Breast epithelium (tissue), 4 donors: ENCODE results near the gene TRIM65. TPM values are rescaled to one million over a fixed set of nuclear protein-coding genes. Genes with fewer than 3 reads are reported as not detected.
A peak's percentile ranks its signal among the peaks of the same experiment; 100 is the strongest.

Source experiments
- DNase-seq, 2 donors: peaks; one replicate each; pipeline ENCODE4 v3.0.0-alpha.2; 2019; ENCODE audit warnings: low spot score in 2 of 2
- H3K27ac ChIP-seq, 2 donors: fragments of 200-600 bp; sonication (generic) in 1 of 2; one replicate each; pipeline ENCODE4 v1.5.1; 2016 to 2019; ENCODE audit warnings: mild to moderate bottlenecking in 1 of 2
- H3K27me3 ChIP-seq, 2 donors: fragments of 200-600 bp; sonication (generic) in 1 of 2; one replicate each; pipeline versions ENCODE4 v1.5.1 to v1.6.0; 2017 to 2019; ENCODE audit warnings: control low read depth in 1 of 2, mild to moderate bottlenecking in 1 of 2
- H3K36me3 ChIP-seq: fragments of 200-600 bp; one replicate; pipeline ENCODE4 v1.5.1; 2019
- H3K4me1 ChIP-seq, 2 donors: fragments of 200-600 bp; sonication (generic); one replicate each; pipeline ENCODE4 v1.5.1; 2016 to 2019; ENCODE audit warnings: control low read depth in 1 of 2
- H3K4me3 ChIP-seq, 3 donors: fragments of 200-600 bp; sonication (generic); 1 replicate in 2 of 3; 2 replicates in 1 of 3; pipeline ENCODE4 v1.5.1; 2016 to 2019; ENCODE audit warnings: mild to moderate bottlenecking in 3 of 3, moderate library complexity in 2 of 3
- H3K9me3 ChIP-seq, 2 donors: fragments of 200-600 bp; sonication (generic) in 1 of 2; one replicate each; pipeline ENCODE4 v1.5.1; 2016 to 2019; ENCODE audit warnings: control low read depth in 1 of 2
- POLR2A ChIP-seq: fragments of 450-650 bp; IDR thresholded peaks from one replicate; pipeline ENCODE4 v1.6.1; 2016; ENCODE audit warnings: antibody characterized with exemption, mild to moderate bottlenecking, moderate library complexity
- POLR2AphosphoS5 ChIP-seq, 3 donors: sonication (generic); formaldehyde crosslinking; IDR thresholded peaks; one replicate each; pipeline ENCODE4 v1.6.1; 2017; ENCODE audit warnings: antibody characterized with exemption in 3 of 3
- intact Hi-C: fragments of 100-400 bp; cut with DNase I; formaldehyde crosslinking; loops from one replicate; pipeline ENCODE4 v1.15.1; 2023; ENCODE audit warnings: low total_unique reads
- total RNA-seq, 3 donors: library from RNA; depleted of rRNA; stranded (reverse); fragments of >200 nt; gene quantifications; one replicate each; pipeline ENCODE4 v1.1.0, GENCODE V29; 2016
- TF ChIP-seq, protein P1 (sequence below), 3 donors: fragments of 450-650 bp; IDR thresholded peaks; one replicate each; pipeline ENCODE4 v1.5.1; 2016 to 2017; ENCODE audit warnings: antibody characterized with exemption in 3 of 3, mild to moderate bottlenecking in 3 of 3, moderate library complexity in 3 of 3

TRIM65 gene
- total RNA-seq, 3 donors from 2014 or later = 16.7 to 28.8 (median 23.3) TPM

DNA sequence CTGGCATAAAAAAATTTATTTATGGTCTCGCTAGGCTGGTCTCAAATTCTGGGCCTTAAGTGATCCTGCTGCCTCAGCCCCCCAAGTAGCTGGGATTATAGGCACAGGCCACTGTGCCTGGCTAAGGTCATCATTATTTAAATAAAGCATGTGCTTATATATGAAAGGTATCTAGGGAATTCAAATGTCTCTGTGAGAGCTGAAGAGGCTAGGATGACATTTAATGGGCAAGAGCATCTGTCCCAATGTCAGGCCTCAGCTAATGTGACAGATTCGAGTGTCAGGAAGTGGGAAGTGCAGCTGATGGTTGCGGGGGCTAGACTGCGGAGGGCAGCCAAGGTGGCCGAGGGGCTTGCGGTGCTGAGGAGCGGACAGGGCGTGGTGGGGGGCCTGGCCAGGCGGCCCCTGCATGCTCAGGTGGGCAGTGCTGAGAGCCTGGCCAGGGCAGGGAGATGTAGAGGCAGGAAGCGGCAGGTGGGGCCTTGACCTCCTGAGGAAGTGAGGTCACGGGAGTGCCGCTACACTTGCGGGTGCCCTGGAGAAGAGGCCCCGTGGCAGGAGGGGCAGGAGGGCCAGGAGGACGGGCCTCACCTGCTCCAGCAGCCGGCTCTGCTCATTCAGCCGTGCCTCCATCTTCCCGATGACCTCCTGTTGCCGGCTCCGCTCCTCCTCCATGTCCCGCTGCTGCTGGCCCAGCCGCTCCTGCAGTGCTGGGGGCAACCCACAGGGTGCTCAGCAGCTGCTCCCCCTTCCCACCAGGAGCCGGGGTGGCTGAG is 20.6 kb upstream of the TRIM65 start:
- intact Hi-C loops = no loop called here
- no peaks in the 10 kb centered on the region for H3K36me3 ChIP-seq
- DNase-seq = no peak
- H3K9me3 ChIP-seq = no peaks in the 10 kb centered on the region
- TF ChIP-seq POLR2A (no peak), POLR2AphosphoS5 (IDR thresholded peaks at IDR 0.05) (no peak)
- TF ChIP-seq, protein P1, sequence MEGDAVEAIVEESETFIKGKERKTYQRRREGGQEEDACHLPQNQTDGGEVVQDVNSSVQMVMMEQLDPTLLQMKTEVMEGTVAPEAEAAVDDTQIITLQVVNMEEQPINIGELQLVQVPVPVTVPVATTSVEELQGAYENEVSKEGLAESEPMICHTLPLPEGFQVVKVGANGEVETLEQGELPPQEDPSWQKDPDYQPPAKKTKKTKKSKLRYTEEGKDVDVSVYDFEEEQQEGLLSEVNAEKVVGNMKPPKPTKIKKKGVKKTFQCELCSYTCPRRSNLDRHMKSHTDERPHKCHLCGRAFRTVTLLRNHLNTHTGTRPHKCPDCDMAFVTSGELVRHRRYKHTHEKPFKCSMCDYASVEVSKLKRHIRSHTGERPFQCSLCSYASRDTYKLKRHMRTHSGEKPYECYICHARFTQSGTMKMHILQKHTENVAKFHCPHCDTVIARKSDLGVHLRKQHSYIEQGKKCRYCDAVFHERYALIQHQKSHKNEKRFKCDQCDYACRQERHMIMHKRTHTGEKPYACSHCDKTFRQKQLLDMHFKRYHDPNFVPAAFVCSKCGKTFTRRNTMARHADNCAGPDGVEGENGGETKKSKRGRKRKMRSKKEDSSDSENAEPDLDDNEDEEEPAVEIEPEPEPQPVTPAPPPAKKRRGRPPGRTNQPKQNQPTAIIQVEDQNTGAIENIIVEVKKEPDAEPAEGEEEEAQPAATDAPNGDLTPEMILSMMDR (IDR thresholded peaks at IDR 0.05) = no peak
- H3K27ac ChIP-seq = no peak overlapping the region
- no peaks in the 10 kb centered on the region for H3K27me3 ChIP-seq
- no peaks in the 10 kb centered on the region for H3K4me1 ChIP-seq
- H3K4me3 ChIP-seq = no peak overlapping the region

GRCh38 chr17:75915268-75915667 is 18.5 kb upstream of the TRIM65 start:
- intact Hi-C loops = no loop called here
- H3K27ac ChIP-seq = no peak overlapping the region
- H3K27me3 ChIP-seq = no peaks in the 10 kb centered on the region
- peaks cover 0 to 3% of the 10 kb centered on the region in 2 donors for H3K4me1 ChIP-seq
- H3K9me3 ChIP-seq = no peaks in the 10 kb centered on the region
- no peak overlapping the region for H3K4me3 ChIP-seq
- no peak for DNase-seq
- TF ChIP-seq, protein P1 (IDR thresholded peaks at IDR 0.05) = no peak
- TF ChIP-seq POLR2AphosphoS5 (IDR thresholded peaks at IDR 0.05) (no peak), POLR2A (no peak)
- no peaks in the 10 kb centered on the region for H3K36me3 ChIP-seq

DNA sequence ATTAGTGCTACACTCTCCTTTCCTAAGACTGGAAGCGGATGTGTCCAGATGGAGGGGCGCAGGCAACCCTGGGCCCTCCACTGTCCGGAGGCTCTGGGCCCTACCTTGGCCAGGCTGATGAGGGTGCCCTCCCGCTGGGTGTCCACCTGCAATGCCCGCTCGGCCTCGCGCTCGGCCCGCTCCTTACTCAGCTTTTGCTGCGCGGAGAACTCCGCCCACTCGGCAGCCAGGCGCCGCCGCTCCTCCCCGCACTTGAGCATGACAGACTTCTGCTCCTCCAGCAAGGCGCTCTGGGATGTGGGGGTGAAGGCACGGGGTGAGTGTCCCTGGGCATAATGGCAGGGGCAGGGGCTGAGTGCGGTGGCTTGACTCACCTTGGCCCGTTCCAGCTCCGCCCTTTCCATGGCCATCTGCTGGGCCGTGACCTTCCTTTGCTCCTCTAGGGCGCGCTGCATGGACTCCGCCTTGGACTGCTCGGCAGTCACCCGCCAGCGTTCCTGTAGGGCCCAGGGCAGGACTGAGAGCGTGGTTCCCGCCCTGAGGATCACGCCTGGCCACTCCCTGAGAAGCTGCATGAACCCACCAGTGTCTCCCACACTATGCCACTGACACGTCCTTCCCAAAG is 18.0 kb upstream of the TRIM65 start:
- no peaks in the 10 kb centered on the region for H3K27me3 ChIP-seq
- H3K36me3 ChIP-seq = no peaks in the 10 kb centered on the region
- no peak overlapping the region for H3K27ac ChIP-seq
- no peak for DNase-seq
- no peak overlapping the region for H3K4me3 ChIP-seq
- H3K9me3 ChIP-seq = no peaks in the 10 kb centered on the region
- H3K4me1 ChIP-seq = peaks cover 0 to 7% of the 10 kb centered on the region in 2 donors
- intact Hi-C loops = no loop called here
- TF ChIP-seq POLR2AphosphoS5 (IDR thresholded peaks at IDR 0.05) (no peak), POLR2A (no peak)
- TF ChIP-seq, protein P1 (IDR thresholded peaks at IDR 0.05) = no peak

DNA sequence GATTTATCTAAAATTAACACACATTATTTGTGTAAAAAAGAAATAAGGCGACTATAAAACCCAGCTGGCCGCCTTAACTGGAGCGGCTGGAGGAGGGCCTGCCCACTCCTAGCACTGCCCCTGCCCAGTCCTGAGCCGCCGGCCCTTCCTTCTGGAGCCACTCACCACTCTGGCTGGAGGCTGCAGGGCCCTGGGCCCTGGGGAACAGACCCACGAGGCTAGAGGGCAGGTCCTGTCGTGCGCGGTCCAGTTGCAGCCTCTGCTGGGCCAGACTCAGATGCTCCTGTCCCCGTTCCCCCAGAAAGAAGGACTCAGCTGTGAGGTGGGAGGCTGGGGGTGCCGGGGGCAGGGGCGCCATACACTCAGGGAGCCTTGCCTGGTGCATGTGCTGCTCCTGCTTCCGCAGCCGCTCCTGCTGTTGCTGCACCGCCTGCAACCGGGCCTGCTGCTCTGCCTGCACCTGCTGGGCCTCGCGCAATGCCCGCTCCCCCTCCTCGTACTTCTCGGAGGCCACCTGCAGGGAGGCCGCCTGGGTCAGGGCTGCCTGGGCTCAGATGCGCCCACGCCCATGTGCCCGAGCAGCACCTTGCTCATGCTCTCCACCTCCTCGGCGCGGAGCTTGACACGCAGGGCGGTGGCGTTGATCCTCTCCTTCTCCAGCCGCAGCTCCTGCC is 16.9 kb upstream of the TRIM65 start:
- no peak overlapping the region for H3K27ac ChIP-seq
- H3K4me1 ChIP-seq = peaks cover 0 to 7% of the 10 kb centered on the region in 2 donors
- H3K9me3 ChIP-seq = no peaks in the 10 kb centered on the region
- DNase-seq = no peak
- intact Hi-C loops = no loop called here
- TF ChIP-seq, protein P1 (IDR thresholded peaks at IDR 0.05) = no peak
- TF ChIP-seq POLR2A (no peak), POLR2AphosphoS5 (IDR thresholded peaks at IDR 0.05) (no peak)
- H3K36me3 ChIP-seq = no peaks in the 10 kb centered on the region
- H3K27me3 ChIP-seq = no peaks in the 10 kb centered on the region
- no peak overlapping the region for H3K4me3 ChIP-seq

DNA sequence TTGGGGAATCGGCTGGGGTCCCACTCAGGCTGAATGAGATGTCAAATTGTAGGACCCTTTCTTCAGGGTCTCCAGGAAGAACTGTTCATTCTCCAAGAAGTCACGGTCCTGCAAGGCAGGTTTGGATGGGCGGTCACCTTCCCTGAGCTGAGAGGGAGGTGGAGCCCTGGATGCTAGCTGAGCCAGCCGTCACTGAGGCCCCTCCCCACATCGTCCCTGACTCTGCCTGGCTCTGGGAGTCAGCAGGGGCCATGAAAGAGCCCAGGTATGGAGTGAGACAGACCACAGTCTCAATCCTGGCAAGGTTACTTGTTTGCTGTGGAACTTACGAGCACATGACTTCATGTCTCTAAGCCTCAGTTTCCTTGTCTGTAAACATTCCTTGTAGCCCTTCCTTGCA is 13.9 kb upstream of the TRIM65 start:
- DNase-seq = no peak
- H3K27me3 ChIP-seq = no peaks in the 10 kb centered on the region
- H3K4me1 ChIP-seq = peaks cover 0 to 7% of the 10 kb centered on the region in 2 donors
- no peaks in the 10 kb centered on the region for H3K9me3 ChIP-seq
- H3K36me3 ChIP-seq = no peaks in the 10 kb centered on the region
- intact Hi-C loops = no loop called here
- H3K27ac ChIP-seq = peak overlapping the region; percentile 82 to 84
- TF ChIP-seq, protein P1 (IDR thresholded peaks at IDR 0.05) = no peak
- no peak for TF ChIP-seq POLR2A
- TF ChIP-seq POLR2AphosphoS5 (IDR thresholded peaks at IDR 0.05) = no peak
- peak overlapping the region in 1 of 3 donors; percentile 40 for H3K4me3 ChIP-seq
